ENCODE results near the gene PEA15.

PEA15 gene

DNA sequence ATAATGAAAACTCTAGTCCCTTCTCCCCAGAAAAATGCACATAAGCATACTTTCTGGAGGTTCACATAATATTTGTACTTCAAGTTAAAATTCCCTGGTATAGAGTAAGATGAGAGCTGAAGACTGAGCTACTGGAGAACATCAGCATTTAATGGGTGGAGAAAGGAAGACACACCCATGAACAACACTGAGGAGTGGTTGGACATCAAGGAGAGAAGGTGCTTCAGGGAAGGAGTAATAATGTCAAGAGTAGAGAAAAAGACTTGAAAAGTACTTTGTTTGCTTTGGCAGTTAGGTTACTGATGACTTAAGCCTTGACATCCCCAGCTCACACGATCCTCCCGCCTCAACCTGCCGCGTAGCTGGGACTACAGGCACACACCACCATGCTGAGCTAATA, 21.9 kb downstream of the PEA15 start:
- Histone ChIP-seq H3K4me3 (ENCODE audit: low read depth, low read length, poor library complexity, severe bottlenecking) (no peak overlapping the region), H2AFZ (ENCODE audit: low read length) (no peak overlapping the region), H3K4me2 (ENCODE audit: low read length) (no peak overlapping the region), H3K9me3 (ENCODE audit: low read length) (no peaks in the 10 kb centered on the region), H3K27ac (ENCODE audit: low read depth, low read length, poor library complexity, severe bottlenecking) (no peak overlapping the region), H3K79me2 (ENCODE audit: insufficient read depth, low read length) (no peaks in the 10 kb centered on the region), H4K20me1 (ENCODE audit: insufficient read depth, low read length) (no peaks in the 10 kb centered on the region), H3K9ac (ENCODE audit: low read length) (no peak overlapping the region), H3K27me3 (ENCODE audit: insufficient read depth, low read length) (no peaks in the 10 kb centered on the region), H3K4me1 (ENCODE audit: insufficient read depth, low read length, severe bottlenecking) (no peaks in the 10 kb centered on the region), H3F3A (ENCODE audit: insufficient read depth, low read length) (no peaks in the 10 kb centered on the region), H3K36me3 (ENCODE audit: insufficient read depth, low read length) (peaks cover 97% of the 10 kb centered on the region), H3K9me2 (ENCODE audit: low read depth, low read length) (no peaks in the 10 kb centered on the region)
- TF ChIP-seq, protein P1, sequence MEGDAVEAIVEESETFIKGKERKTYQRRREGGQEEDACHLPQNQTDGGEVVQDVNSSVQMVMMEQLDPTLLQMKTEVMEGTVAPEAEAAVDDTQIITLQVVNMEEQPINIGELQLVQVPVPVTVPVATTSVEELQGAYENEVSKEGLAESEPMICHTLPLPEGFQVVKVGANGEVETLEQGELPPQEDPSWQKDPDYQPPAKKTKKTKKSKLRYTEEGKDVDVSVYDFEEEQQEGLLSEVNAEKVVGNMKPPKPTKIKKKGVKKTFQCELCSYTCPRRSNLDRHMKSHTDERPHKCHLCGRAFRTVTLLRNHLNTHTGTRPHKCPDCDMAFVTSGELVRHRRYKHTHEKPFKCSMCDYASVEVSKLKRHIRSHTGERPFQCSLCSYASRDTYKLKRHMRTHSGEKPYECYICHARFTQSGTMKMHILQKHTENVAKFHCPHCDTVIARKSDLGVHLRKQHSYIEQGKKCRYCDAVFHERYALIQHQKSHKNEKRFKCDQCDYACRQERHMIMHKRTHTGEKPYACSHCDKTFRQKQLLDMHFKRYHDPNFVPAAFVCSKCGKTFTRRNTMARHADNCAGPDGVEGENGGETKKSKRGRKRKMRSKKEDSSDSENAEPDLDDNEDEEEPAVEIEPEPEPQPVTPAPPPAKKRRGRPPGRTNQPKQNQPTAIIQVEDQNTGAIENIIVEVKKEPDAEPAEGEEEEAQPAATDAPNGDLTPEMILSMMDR (IDR thresholded peaks at IDR 0.05; ENCODE audit: low read length): no peak
- TF ChIP-seq EZH2 (IDR thresholded peaks at IDR 0.05; ENCODE audit: borderline replicate concordance, low read length): no peak

DNA sequence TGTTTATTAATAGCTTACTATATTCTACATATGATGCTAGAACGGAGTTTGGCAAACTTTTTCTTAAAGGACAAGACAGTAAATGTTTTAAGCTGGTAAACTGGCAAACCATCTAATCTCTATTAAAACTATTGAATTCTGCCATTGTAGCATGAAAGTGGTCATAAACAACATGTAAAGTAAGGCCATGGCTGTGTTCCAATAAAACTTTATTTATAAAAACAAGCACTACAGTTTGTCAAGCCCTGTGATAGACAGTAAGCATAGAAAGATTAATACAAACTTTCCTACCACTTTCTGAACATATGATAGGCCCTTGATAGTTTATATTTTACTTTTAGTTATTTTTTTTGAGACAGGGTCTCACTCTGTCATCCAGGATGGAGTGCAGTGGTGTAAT, 22.4 kb downstream of the PEA15 start:
- no peaks in the 10 kb centered on the region for H4K20me1 ChIP-seq (ENCODE audit: insufficient read depth, low read length)
- no peak overlapping the region for H3K9ac ChIP-seq (ENCODE audit: low read length)
- no peaks in the 10 kb centered on the region for H3K79me2 ChIP-seq (ENCODE audit: insufficient read depth, low read length)
- TF ChIP-seq EZH2 (IDR thresholded peaks at IDR 0.05; ENCODE audit: borderline replicate concordance, low read length): no peak
- TF ChIP-seq, protein P1 (IDR thresholded peaks at IDR 0.05; ENCODE audit: low read length): no peak
- no peaks in the 10 kb centered on the region for H3K27me3 ChIP-seq (ENCODE audit: insufficient read depth, low read length)
- H3K4me3 ChIP-seq (ENCODE audit: low read depth, low read length, poor library complexity, severe bottlenecking): no peak overlapping the region
- H3K27ac ChIP-seq (ENCODE audit: low read depth, low read length, poor library complexity, severe bottlenecking): no peak overlapping the region
- no peaks in the 10 kb centered on the region for H3K4me1 ChIP-seq (ENCODE audit: insufficient read depth, low read length, severe bottlenecking)
- no peaks in the 10 kb centered on the region for H3K9me2 ChIP-seq (ENCODE audit: low read depth, low read length)
- no peaks in the 10 kb centered on the region for H3F3A ChIP-seq (ENCODE audit: insufficient read depth, low read length)
- H3K36me3 ChIP-seq (ENCODE audit: insufficient read depth, low read length): peaks cover 97% of the 10 kb centered on the region
- no peak overlapping the region for H2AFZ ChIP-seq (ENCODE audit: low read length)
- no peaks in the 10 kb centered on the region for H3K9me3 ChIP-seq (ENCODE audit: low read length)
- no peak overlapping the region for H3K4me2 ChIP-seq (ENCODE audit: low read length)

DNA sequence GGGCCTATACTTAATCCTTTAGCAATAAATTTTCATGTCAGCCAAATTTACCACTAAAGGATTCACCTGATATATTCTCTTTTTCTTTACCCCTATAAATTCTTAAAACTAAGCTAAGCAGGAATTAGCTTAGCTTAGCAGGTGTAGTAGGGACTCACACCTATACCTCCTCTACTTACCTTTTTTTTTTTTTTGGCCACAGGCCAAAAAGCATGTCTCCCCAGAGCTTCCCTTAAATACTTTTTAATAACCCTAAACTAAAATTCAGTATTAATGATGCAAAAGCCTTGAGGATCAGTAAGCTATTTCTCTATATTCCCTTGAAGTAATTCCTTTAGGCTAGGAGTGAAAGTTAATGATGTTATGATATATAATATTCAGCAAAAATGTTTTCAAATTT, 23.2 kb downstream of the PEA15 start:
- Histone ChIP-seq H3K27me3 (ENCODE audit: insufficient read depth, low read length) (no peaks in the 10 kb centered on the region), H4K20me1 (ENCODE audit: insufficient read depth, low read length) (no peaks in the 10 kb centered on the region), H3K79me2 (ENCODE audit: insufficient read depth, low read length) (no peaks in the 10 kb centered on the region), H3K9me3 (ENCODE audit: low read length) (no peaks in the 10 kb centered on the region), H3F3A (ENCODE audit: insufficient read depth, low read length) (no peaks in the 10 kb centered on the region), H3K4me3 (ENCODE audit: low read depth, low read length, poor library complexity, severe bottlenecking) (no peak overlapping the region), H3K36me3 (ENCODE audit: insufficient read depth, low read length) (peaks cover 97% of the 10 kb centered on the region), H3K27ac (ENCODE audit: low read depth, low read length, poor library complexity, severe bottlenecking) (no peak overlapping the region), H3K9ac (ENCODE audit: low read length) (no peak overlapping the region), H3K4me2 (ENCODE audit: low read length) (no peak overlapping the region), H2AFZ (ENCODE audit: low read length) (no peak overlapping the region), H3K4me1 (ENCODE audit: insufficient read depth, low read length, severe bottlenecking) (no peaks in the 10 kb centered on the region), H3K9me2 (ENCODE audit: low read depth, low read length) (no peaks in the 10 kb centered on the region)
- TF ChIP-seq, protein P1 (IDR thresholded peaks at IDR 0.05; ENCODE audit: low read length): no peak
- TF ChIP-seq EZH2 (IDR thresholded peaks at IDR 0.05; ENCODE audit: borderline replicate concordance, low read length): no peak

All from OCI-LY1 (cell line).